Measurements from ENCODE around the gene RELL1.

The RELL1 gene

GRCh38 chr4:37615720-37616063 is 70.5 kb downstream of the RELL1 start:
- H3K27ac ChIP-seq, result no peak overlapping the region
- no peak overlapping the region for H3K9ac ChIP-seq
- H3K9me3 ChIP-seq (ENCODE audit: control insufficient read depth, low read length), result no peaks in the 10 kb centered on the region
- H2AFZ ChIP-seq, result no peak overlapping the region
- H3K4me2 ChIP-seq (ENCODE audit: low read length), result no peak overlapping the region
- no peaks in the 10 kb centered on the region for H3K4me1 ChIP-seq
- no peaks in the 10 kb centered on the region for H3K79me2 ChIP-seq
- no peak for TF ChIP-seq CTCF (IDR thresholded peaks at IDR 0.05)
- H3K36me3 ChIP-seq (ENCODE audit: control insufficient read depth, insufficient read depth, low read length), result no peaks in the 10 kb centered on the region
- no peak overlapping the region for H3K4me3 ChIP-seq (ENCODE audit: low read depth, low read length)
- H3K27me3 ChIP-seq (ENCODE audit: control insufficient read depth, insufficient read depth, low read length), result no peaks in the 10 kb centered on the region

GRCh38 chr4:37615059-37615719 is 71.0 kb downstream of the RELL1 start:
- Histone ChIP-seq H3K4me2 (ENCODE audit: low read length) (no peak overlapping the region), H3K4me1 (no peaks in the 10 kb centered on the region), H3K4me3 (ENCODE audit: low read depth, low read length) (no peak overlapping the region), H3K79me2 (no peaks in the 10 kb centered on the region), H3K36me3 (ENCODE audit: control insufficient read depth, insufficient read depth, low read length) (no peaks in the 10 kb centered on the region), H3K27me3 (ENCODE audit: control insufficient read depth, insufficient read depth, low read length) (no peaks in the 10 kb centered on the region), H3K9ac (no peak overlapping the region), H3K27ac (no peak overlapping the region), H2AFZ (no peak overlapping the region), H3K9me3 (ENCODE audit: control insufficient read depth, low read length) (no peaks in the 10 kb centered on the region)
- TF ChIP-seq CTCF (IDR thresholded peaks at IDR 0.05), result no peak

- Histone ChIP-seq H3K4me1 (no peaks in the 10 kb centered on the region), H3K36me3 (ENCODE audit: control insufficient read depth, insufficient read depth, low read length) (no peaks in the 10 kb centered on the region), H3K4me2 (ENCODE audit: low read length) (no peak overlapping the region), H3K9ac (no peak overlapping the region), H2AFZ (no peak overlapping the region), H3K27me3 (ENCODE audit: control insufficient read depth, insufficient read depth, low read length) (no peaks in the 10 kb centered on the region), H3K79me2 (no peaks in the 10 kb centered on the region), H3K4me3 (ENCODE audit: low read depth, low read length) (no peak overlapping the region), H3K27ac (no peak overlapping the region), H3K9me3 (ENCODE audit: control insufficient read depth, low read length) (no peaks in the 10 kb centered on the region)
- TF ChIP-seq CTCF (IDR thresholded peaks at IDR 0.05), result no peak
Measured at GRCh38 chr4:37612811-37613210, 73.4 kb downstream of the RELL1 start.

DNA sequence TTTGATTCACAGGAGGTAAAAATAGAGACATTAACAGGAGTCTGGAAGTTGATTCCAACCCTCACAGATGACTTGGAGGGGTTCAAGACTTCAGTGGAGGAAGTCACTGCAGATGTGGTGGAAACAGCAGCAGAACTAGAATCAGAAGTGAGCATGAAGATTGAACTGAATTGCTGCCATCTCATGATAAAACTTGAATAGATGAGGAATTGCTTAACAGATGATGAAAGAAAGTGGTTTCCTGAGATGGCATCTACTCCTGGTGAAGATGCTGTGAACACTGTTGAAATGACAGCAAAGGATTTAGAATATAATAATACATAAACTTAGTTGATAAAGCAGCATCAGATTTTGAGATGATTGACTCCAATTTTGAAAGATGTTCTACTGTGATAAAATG is 76.5 kb downstream of the RELL1 start:
- Histone ChIP-seq H3K27me3 (ENCODE audit: control insufficient read depth, insufficient read depth, low read length) (no peaks in the 10 kb centered on the region), H3K9me3 (ENCODE audit: control insufficient read depth, low read length) (no peaks in the 10 kb centered on the region), H3K36me3 (ENCODE audit: control insufficient read depth, insufficient read depth, low read length) (no peaks in the 10 kb centered on the region), H3K79me2 (no peaks in the 10 kb centered on the region), H3K4me1 (no peaks in the 10 kb centered on the region), H2AFZ (no peak overlapping the region), H3K27ac (no peak overlapping the region), H3K9ac (no peak overlapping the region), H3K4me2 (ENCODE audit: low read length) (no peak overlapping the region), H3K4me3 (ENCODE audit: low read depth, low read length) (no peak overlapping the region)
- no peak for TF ChIP-seq CTCF (IDR thresholded peaks at IDR 0.05)

DNA sequence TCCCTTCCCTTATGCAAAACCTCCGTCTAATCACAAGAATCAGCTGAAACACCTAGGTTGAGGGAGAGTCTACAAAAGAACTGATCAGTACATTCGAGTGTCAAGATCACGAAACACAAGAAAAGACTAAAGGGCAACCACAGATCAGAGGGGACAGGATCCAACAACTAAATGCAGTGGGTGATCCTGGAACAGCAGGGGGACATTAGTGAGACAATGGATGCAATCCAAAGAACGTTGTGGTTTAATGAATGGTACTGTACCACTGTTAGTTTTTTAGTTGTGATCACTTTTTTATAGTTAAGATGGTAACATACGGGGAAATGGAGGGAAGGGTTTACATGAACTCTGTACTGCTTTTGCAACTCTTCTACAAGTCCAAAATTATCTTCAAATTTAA is 79.2 kb downstream of the RELL1 start:
- no peak overlapping the region for H3K27ac ChIP-seq
- H3K27me3 ChIP-seq (ENCODE audit: control insufficient read depth, insufficient read depth, low read length), result no peaks in the 10 kb centered on the region
- H3K9ac ChIP-seq, result no peak overlapping the region
- no peak for TF ChIP-seq CTCF (IDR thresholded peaks at IDR 0.05)
- H3K79me2 ChIP-seq, result no peaks in the 10 kb centered on the region
- H3K4me1 ChIP-seq, result no peaks in the 10 kb centered on the region
- no peaks in the 10 kb centered on the region for H3K36me3 ChIP-seq (ENCODE audit: control insufficient read depth, insufficient read depth, low read length)
- H3K9me3 ChIP-seq (ENCODE audit: control insufficient read depth, low read length), result no peaks in the 10 kb centered on the region
- no peak overlapping the region for H3K4me2 ChIP-seq (ENCODE audit: low read length)
- H3K4me3 ChIP-seq (ENCODE audit: low read depth, low read length), result no peak overlapping the region
- H2AFZ ChIP-seq, result no peak overlapping the region
